Measurements from ENCODE around the gene ZDHHC7.
"Not testable (repeated sequence)": the region's sequence is repeated elsewhere in the genome, so short reads cannot be mapped to it uniquely, and the experiment has no call there.

Gene ZDHHC7, protein sequence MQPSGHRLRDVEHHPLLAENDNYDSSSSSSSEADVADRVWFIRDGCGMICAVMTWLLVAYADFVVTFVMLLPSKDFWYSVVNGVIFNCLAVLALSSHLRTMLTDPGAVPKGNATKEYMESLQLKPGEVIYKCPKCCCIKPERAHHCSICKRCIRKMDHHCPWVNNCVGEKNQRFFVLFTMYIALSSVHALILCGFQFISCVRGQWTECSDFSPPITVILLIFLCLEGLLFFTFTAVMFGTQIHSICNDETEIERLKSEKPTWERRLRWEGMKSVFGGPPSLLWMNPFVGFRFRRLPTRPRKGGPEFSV

DNA sequence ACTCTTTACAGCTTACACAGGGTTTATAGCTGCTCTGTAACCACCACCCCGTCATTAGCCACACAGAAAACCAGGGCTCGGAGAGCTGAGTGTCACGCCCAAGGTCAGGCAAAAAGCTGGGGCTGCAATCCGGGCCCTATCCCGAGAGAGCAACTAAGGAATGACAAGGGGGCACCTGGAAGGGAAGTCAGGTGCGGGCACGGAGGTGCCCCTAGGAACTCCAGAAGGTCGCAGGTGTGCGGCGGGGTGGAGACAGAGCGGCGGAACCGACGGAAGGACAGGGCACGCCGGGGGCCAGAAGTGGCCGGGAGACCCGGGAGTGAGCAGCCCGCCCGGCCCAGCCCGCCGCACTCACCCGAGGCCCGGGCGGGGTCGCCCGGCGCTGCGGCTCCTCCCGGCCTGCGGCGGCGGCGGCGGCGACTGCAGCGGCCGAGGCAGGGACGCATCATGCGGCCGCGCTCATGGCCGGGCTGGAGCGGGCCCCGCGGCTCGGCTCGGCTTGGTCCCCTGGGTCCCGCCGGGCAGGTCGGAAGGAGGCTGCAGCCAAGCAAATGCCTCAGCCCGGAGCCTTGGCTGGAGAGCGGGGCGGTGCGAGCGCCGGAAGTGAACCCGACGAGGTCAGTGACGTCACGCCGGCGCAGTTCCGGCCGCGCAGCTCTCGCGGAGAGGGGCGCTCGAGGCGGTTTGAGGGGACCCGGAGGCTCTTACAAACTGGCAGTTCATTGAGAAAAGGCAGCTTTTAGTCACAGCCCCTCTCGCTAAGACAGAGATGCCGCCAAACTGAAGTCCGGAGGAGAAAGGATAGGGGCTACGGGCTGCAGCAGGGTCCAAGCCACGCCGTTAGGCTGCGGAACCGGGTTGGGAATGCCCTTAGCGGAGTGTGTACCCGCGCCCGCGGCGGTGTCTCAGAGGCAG lies at the start of gene ZDHHC7:
TSS of gene ZDHHC7 (minus strand) at position 605 of the 915 bp plus-strand sequence. CDS start 20,917 bp downstream, outside the sequence.
- no peak for FAIRE-seq

DNA sequence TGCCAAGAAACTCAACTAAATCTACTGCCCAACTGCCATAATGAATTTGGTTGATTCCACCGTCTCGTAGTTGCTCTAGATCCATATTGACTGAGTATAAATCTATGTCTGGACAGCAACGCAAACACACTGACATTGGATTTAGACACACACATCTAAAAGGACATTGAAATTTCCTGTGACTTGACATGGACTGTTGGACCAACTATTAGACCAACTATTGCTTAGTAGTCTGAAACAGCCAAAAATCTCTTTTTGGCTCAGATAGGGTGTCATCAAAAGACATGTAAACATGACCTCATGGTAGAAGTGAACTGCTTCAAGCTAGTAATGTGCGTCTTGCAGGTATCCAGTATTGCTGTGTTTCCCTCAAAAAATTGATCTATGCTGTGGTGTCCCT lies 47.6 kb upstream of the ZDHHC7 start:
- FAIRE-seq, result no peak

DNA sequence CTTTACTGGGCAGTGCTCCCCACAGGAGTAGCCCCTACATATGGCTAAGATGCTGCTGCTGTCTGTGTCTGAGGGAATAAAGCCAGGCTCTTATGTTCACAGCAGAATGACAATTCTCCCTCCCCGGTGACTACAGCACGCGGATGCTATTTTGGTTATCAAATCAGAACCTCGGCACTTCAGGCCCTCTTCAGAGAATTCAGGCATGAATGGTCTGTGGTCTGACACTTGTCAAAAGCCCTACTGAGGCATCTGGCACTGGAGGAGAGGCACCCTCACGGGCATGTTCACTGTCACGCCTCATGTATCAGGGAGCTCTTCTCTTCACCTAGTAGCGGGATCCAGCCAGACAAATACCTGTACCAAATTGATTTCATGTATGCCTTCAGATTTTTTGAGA lies 46.6 kb upstream of the ZDHHC7 start:
- FAIRE-seq, result no peak

DNA sequence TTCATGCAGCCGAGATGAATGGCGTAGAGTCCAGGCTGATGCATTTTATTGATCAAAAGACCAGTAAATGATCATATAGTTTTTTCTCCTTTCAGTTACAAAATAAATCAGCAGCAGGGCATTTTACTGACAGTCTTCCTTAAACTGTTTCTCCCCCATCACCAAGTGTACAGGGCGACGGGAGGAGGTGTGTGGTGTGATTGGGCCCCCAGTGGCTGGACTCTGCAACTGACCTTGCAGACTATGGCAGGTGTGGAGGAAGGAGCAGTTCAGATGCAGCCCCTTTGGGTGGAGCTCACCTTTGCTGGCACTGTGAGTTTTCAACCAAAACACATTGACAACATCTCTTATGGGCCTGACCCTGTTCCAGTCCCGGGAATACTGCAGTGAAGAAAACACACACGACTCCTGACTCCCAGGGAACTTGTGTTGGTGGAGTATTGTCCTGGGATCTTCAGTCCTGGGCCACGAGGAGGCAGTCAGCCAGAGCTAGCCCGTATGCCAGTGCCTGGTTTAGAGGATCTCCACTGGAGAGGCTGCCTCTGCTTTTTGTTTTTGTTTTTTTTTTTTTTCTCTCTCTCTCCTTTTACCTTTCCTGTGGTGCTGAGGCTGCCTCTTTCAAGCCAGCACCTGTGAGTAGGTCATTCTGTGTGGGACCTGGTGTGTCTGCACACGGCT lies 46.0 kb upstream of the ZDHHC7 start:
- no peak for FAIRE-seq

DNA sequence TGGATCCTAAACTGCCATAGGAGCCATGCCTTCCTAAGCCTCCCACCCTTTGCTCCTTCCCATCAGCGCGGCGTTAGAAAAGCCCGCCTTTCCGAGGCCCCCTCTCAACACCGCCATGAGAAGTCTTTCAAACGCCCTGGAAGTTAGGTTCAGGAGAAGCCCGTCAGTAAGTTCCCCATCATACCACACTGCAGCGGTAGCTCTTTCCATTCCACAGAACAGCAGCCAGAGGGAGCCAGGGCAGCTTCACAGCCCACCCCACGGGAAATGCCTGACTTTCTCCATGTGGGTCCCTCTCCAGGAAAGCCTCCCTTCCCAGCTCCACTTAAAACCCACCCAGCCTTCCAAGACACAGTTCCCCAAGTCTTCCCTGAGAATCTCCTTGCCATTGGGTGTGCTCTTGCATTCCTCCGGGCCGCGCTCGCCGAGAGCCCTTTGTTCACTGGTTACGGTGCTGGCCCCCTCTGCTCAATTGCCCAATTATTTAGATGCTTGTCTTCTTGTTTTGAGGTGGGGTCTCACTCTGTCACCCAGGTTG lies 44.9 kb upstream of the ZDHHC7 start:
- no peak for FAIRE-seq

DNA sequence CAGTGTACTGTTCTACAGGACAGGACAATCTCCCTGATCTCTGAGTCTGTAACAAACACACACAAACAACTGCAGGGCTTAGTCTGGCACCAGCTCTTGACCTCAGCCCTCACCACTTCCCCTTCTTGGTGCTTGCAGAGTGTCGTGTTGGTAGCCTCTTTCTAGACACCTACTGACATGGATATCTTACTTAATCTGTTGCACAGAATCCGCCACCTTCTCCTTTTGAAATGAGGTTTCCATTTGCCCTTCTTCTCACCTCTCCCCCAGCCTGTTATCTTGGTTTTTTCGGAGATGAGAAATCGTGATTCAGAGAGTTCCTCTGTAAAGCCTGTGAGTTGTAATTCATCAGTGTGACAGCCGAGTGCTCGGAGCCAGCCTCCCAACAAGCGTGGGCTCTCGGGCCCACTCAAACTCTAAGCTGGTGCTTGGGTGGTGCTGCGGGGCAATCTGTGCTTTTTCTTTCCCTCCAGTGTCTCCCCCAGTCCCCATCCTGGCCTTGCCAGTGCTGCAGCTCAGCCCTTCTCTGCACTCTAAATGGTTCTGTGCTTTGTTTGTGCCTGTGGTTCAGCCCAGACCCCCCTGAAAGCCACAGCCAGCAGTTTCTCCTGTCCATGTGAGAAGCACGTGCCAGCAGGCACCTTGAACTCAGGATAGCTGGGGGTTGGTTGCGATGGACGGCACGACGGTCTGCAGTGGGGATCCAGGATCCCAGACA lies 44.3 kb upstream of the ZDHHC7 start:
- FAIRE-seq, result no peak

DNA sequence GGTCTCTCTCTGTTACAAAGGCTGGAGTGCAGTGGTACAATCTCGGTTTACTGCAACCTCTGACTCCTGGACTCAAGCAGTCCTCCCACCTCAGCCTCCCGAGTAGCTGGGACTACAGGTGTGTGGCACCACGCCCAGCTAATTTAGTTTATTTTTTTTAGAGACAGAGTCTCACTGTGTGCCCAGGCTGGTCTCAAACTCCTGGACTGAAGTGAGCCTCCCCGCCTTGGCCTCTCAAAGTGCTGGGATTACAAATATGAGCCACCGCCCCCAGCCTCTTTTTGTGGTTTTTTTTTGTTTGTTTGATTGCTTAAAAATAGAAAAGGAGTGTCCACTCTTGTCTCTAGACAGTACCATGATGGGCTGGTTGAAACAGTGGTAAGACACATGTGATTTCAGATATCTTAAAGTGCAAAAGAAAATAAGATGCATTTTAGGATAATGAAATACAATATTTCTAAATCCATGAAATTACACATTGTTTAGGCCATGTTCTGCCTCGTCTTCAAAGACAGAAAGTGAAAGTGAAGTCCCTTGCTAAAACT lies 43.7 kb upstream of the ZDHHC7 start:
- FAIRE-seq, result no peak

DNA sequence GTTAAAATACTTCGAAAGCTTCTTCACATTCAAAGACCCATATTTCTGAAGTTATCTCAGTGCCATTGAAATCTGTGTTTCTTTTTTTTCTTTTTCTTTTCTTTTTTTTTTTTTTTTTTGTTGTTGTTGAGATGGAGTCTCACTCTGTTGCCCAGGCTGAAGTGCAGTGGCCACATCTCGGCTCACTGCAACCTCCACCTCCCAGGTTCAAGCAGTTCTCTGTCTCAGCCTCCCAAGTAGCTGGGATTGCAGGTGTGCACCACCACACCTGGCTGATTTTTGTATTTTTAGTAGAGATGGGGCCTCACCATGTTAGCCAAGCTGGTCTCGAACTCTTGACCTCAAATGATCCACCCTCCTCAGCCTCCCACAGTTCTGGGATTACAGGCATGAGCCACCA lies 43.0 kb upstream of the ZDHHC7 start:
- not testable (repeated sequence) for FAIRE-seq

DNA sequence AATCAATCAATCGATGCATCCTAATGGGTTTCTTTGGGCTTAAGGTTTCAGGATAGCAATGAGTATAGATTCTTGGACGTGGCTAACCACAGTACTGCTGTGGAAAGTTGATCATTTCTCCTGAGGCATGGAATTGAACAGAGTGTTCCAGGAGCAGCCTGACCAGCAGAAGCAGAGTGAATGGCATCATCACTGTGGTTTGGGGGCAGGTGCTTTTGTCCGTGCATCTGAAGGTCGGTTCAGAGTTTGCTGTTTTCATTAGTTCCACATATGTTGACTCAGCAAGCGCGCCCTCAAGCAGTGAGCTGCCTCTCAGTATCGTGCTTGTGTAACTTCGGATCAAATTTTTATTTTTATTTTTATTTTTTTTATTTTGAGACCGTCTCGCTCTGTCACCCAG lies 41.2 kb upstream of the ZDHHC7 start:
- FAIRE-seq, result no peak

DNA sequence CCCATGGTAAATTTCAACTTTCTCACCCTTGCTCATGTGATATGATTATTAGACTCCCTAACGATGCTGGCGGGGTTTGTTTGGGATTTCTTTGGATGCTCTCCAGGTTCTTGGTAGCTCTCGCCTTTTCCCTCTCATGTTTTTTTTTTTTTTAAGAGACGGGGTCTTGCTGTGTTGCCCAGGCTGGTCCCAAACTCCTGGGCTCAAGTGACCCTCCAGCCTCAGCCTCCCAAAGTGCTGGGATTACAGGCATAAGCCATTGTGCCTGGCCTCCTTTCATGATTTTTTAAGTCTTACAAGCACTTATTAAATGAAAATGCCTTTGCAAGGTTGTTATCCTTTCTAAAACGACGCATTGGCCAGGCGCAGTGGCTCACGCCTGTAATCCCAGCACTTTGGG lies 40.3 kb upstream of the ZDHHC7 start:
- FAIRE-seq, result no peak

DNA sequence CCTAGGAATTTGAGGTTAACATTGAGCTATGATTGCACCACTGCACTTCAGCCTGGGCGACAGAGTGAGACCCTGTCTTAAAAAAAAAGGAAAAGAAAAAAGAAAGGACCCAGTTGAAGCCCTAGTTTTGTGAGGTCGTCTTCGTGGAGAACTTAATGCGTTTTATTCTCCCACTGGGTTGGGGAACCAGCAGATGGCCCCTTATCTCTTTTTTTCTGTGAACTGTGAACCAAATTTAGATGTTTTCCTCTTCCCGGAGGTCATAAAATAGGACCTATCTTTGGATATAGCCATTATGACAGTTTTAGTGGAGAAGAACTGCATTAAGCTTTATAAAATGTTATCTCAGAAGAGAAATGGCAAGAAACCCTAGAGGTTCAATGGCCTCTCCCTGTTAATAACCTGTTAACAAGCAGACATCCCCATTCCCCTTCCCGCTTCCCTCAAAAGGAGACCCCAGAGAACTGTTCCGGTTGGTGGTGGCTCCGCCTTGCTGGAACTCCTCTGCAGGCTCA lies 39.8 kb upstream of the ZDHHC7 start:
- no peak for FAIRE-seq

DNA sequence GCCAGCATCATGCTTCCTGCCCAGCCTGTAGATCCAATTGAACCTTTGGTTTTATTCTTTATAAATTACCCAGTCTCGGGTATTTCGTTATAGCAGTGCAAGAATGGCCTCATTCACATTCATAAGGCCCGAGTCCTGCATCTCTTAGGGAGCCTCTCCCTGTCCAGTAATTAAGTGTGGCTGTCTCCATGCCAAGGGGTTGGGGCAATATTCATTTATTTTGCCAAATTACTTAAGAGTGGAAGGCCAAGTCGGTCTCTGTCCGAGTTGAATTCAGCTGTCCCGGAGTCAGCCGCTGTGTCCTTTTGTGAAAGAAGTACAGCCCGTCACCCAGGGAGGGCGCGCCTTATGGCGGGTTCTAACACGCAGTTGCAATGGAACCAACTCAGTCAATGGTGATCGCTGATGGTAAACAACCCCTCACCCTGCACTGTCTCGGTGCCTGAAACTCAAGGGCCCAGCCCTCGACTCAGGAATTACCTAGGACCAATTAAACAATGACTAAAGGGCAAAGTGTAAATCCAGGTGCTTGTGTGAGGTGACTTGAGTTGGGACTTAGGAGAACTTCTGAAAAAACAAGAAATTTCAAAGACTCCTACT lies 38.5 kb upstream of the ZDHHC7 start:
- FAIRE-seq, result no peak

DNA sequence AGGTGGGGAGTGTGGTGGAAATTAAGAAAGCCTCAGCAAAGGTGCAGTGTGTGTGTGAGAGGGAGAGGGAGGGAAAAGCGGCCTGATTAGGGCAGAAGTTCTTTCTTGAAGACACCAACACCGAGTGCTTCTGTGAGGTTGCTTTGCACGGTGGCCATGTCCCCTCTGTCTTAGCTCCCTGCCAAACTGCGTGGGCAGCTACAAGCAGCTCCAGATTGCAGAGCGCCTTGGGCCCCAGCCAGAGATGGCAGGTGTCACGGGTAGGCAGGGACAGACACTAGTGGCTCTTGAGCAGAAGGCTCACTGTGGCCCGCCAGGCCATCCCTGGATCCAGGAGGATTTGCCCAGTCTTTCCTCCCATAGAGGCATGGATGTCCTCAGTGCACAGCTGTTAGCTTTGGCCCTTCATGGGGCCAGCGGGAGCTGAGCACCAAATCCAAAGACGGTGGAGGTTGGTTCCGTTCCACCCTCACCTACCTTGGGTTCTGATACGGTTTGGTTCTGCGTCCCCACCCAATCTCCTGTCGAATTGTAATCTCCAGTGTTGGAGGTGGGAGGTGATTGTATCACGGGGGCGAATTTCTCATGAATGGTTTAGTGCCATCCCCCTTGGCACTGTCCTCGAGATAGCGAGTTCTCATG lies 37.7 kb upstream of the ZDHHC7 start:
- no peak for FAIRE-seq

DNA sequence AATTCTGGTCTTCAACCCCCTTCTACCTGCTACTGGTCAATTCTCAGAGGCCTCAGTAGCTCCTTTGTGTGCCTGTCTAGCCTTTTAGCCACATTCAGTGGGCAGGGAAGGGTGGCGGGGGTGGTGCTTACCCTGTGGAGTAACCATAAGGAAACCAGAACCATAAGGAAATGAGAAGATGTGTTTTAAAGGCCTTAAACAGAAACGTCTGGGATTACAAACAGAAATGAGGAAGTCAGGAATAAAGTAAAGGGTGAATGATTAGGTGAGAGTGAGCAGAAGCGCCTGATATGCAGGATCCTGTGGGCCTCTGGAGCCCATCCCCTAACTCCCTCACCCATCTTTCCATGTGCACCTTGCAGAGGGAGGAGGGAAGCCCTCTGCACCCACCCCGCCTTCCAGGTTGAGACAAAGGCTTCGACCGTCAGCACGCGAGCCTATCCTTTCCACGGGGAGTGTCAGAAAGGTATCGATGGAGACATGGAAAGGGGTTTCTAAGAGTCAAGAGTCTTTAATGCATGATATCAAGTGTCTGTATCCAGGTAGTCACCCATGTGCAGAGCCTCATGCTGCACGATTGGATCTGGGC lies 36.6 kb upstream of the ZDHHC7 start:
- FAIRE-seq, result no peak

DNA sequence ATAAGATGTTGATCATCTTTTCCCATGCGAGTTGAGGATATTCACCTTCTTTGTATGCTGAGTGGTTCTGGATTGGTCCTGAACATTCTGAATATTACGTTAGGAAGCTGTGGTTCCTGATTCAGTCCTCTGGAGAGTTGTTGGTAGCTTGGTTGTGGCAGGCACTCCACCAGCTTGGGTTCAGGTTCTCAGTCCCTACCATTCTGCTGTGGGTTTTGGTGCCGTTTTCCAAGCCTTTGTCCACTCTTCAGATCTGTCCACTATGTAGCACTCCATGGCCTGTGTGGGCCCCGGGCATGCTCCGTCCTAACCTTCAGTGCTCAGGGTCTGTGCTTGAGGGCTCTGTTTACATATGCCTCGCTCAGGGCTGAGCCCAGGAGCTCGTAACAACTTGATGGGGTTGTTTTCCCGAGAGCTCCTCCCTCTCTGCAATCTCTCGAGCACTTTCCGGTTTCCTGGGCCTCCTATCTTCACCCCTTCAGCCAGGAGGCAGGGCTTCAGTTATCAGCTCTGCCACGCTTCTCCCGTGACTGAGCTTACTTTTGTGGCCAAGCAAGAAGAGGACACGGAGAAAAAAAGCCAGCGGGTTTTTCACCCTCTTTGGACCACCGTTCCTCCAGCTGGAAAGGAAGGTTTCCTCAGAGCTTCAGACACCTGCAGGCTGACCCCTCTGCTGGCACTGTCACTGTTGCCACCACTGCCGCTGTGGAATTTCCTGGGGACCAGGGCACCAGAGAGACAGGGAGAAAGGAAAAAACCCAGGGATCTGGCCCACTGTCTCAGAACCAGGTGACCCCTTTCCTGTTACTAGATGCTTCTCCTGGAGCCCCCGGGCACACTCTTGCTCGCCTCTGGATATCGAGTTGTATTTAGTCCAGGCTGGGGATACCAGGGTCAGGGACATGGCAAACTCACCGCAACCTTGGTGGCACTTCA lies 35.9 kb upstream of the ZDHHC7 start:
- FAIRE-seq, result no peak

DNA sequence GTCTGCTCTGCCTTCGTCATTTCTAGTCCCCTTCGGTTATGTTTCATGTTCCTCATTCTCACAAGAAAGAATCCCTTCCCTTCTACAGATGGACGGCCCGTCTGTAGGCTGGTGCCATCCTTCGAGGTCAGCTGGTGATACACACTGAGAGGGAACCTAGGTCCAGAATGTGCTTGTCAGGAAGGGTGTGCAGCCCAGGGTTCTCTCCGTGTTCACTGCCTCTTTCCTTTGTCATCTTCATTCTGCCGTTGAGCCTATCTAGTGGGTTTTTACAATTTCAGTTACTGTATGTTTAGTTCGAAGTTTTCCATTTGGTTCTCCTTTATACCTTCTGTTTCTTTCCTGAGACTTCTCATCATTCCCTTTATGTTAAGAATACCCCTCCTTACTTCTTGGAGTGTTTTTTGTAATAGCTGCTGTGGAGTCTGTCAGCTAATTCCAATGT lies 35.2 kb upstream of the ZDHHC7 start:
- no peak for FAIRE-seq

DNA sequence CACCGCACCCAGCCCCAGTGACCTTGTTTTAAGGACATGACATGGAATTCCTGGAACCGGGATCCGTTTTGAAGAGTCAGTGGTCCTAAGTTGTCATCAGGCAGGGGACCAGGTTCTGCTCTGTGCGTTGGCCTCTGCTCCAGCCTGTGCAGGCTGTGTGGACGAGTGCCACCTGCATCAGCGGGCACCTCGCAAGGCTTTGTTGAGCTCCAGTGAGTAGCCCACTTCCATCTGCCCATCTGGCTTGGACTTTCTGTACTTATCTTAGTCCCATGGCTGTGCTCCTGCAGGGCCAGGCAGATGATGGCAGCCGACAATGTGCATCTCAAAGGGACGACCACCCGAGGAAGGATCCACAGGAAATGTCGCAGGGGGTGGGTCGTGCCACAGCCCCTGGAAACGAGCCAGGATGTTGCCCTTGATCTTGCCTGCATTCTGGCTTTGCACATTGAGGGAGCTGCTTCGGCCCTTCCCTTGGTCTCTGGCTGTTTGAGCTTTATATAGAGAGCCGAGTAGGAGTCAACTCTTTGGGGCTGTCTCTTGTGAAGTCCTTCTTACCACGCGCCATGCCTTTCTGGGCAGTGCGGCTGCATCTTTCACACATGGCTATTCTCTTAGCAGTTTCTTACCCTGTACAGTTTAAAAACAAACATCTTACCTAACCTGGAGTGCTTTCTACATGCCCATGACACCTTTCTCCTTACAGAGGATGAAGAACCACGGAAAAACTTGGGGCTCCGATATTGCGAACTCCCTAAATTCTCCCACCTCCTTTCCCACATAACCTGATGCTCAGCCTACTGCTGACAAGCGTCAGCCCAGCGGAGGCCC lies 34.5 kb upstream of the ZDHHC7 start:
- no peak for FAIRE-seq

DNA sequence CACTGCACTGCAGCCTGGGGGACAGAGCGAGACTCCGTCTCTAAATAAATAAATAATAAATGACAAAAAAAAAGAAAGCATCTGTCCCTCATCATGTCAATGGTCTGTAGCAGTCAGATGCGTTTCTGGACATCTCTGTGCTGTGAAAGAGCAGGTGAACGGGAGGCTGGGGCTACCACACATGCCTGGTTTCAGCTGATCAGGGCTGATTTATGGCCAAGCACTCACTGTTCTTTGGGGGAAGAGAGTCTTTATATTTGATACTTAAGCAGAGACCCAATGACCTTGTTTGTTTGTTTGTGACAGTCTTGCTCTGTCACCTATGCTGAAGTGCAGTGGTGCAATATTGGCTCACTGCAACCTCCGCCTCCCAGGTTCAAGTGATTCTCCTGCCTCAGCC lies 33.7 kb upstream of the ZDHHC7 start:
- no peak for FAIRE-seq

DNA sequence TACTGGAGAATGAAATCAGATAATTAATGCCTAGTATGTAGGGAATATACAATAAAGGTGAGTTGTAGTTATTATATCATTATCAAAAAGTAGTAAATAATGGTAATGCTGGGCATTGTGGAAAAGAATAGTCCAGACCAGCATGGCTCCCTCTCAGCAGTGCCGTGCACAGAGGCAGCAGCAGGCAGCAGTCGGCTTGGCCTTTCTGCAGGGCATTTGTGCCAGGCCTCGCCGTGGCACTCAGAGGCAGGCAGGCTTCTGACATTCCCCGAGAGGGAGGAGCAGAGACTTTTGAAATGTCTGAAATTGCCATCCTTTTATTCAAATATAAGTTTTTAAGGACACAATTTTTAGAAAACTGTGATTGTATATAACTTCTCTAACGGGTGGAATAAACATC lies 31.3 kb upstream of the ZDHHC7 start:
- FAIRE-seq, result no peak
